Progenitor cell of endocrine pancreas (in vitro differentiated cells): ENCODE results near the gene MTG2. TPM values are rescaled to one million over a fixed set of nuclear protein-coding genes. Genes with fewer than 3 reads are reported as not detected.

Source experiments
- DNase-seq: peaks from one replicate; pipeline ENCODE4 v3.0.0; 2021; ENCODE audit warnings: low spot score; ENCODE audit not compliant: unreplicated experiment
- H3K27ac Mint-ChIP-seq: 2 replicates; pipeline ENCODE4 v1.8.0; 2021; ENCODE audit warnings: mild to moderate bottlenecking, moderate library complexity, mixed read lengths
- H3K27me3 Mint-ChIP-seq: 2 replicates; pipeline ENCODE4 v1.8.0; 2021; ENCODE audit warnings: mixed read lengths
- H3K36me3 Mint-ChIP-seq: 2 replicates; pipeline ENCODE4 v1.8.0; 2022; ENCODE audit warnings: mixed read lengths; ENCODE audit not compliant: insufficient read depth
- H3K4me1 Mint-ChIP-seq: 2 replicates; pipeline ENCODE4 v1.8.0; 2021; ENCODE audit warnings: low read depth, mixed read lengths
- H3K4me3 Mint-ChIP-seq: 2 replicates; pipeline ENCODE4 v1.8.0; 2021; ENCODE audit warnings: low read depth, mild to moderate bottlenecking, moderate library complexity, mixed read lengths
- H3K9me3 Mint-ChIP-seq: 2 replicates; pipeline ENCODE4 v1.8.0; 2021; ENCODE audit warnings: low read depth, mixed read lengths
- CTCF ChIP-seq: fragments of 200-600 bp; sonication (generic); IDR thresholded peaks from one replicate; pipeline ENCODE4 v1.5.0; 2021; ENCODE audit warnings: antibody characterized with exemption, mild to moderate bottlenecking; ENCODE audit not compliant: unreplicated experiment
- long read RNA-seq: library from polyadenylated mRNA; unstranded; transcript quantifications from one replicate; pipeline ENCODE4 v2.0.0, GENCODE V29; 2020
- total RNA-seq: library from RNA; stranded (reverse); gene quantifications from 2 replicates; pipeline ENCODE4 v1.2.1, GENCODE V29; 2021

MTG2 gene
- total RNA-seq, result 30.4 and 31.6 TPM in 2 replicates
- long read RNA-seq, transcript MTG2-201 (7 exons, 2,929 nt), result major isoform, 18 of 51 reads
- long read RNA-seq, partial matches to known transcripts, result 24 of 51 reads
- long read RNA-seq, other reads (novel, unspliced or antisense), result 9 of 51 reads

GRCh38 chr20:62182469-62183425, at the start of gene MTG2:
Gene MTG2 (plus strand): TSS chr20:62183028. CDS start chr20:62193421, 10,393 bp downstream.
- Mint-ChIP-seq H3K4me3 (peak within 1 kb of the TSS; percentile 85), H3K27me3 (no peaks in the 10 kb centered on the region), H3K27ac (peak within 1 kb of the TSS; percentile 97), H3K4me1 (peaks cover 10% of the 10 kb centered on the region), H3K36me3 (peaks cover 2% of the 10 kb centered on the region), H3K9me3 (no peaks in the 10 kb centered on the region)
- peak; percentile 86 for DNase-seq
- no peak for TF ChIP-seq CTCF

- Mint-ChIP-seq H3K27ac (peak overlapping the region; percentile 10), H3K9me3 (no peaks in the 10 kb centered on the region), H3K36me3 (peaks cover 30% of the 10 kb centered on the region), H3K4me1 (no peaks in the 10 kb centered on the region), H3K27me3 (no peaks in the 10 kb centered on the region), H3K4me3 (no peak overlapping the region)
- no peak for DNase-seq
- no peak for TF ChIP-seq CTCF
Observed at GRCh38 chr20:62133051-62133845, 49.6 kb upstream of the MTG2 start.

GRCh38 chr20:62133864-62134263, 49.0 kb upstream of the MTG2 start:
- Mint-ChIP-seq H3K27ac (no peak overlapping the region), H3K36me3 (peaks cover 31% of the 10 kb centered on the region), H3K27me3 (no peaks in the 10 kb centered on the region), H3K4me1 (no peaks in the 10 kb centered on the region), H3K9me3 (no peaks in the 10 kb centered on the region), H3K4me3 (no peak overlapping the region)
- no peak for DNase-seq
- no peak for TF ChIP-seq CTCF

- Mint-ChIP-seq H3K9me3 (no peaks in the 10 kb centered on the region), H3K4me3 (no peak overlapping the region), H3K27me3 (no peaks in the 10 kb centered on the region), H3K27ac (no peak overlapping the region), H3K36me3 (peaks cover 33% of the 10 kb centered on the region), H3K4me1 (no peaks in the 10 kb centered on the region)
- no peak for DNase-seq
- TF ChIP-seq CTCF, result no peak
Observed at GRCh38 chr20:62134735-62135231, 48.0 kb upstream of the MTG2 start.
